Lower leg skin (tissue), 3 donors: Measurements from ENCODE around the gene IL4I1.

ENCODE experiments used
- POLR2A ChIP-seq, 2 donors: fragments of 450-650 bp; IDR thresholded peaks; one replicate each; pipeline ENCODE4 v1.6.1; 2016 to 2017; ENCODE audit warnings: antibody characterized with exemption in 2 of 2, mild to moderate bottlenecking in 1 of 2, moderate library complexity in 1 of 2
- TF ChIP-seq, protein P1 (sequence below), 3 donors: fragments of 450-650 bp; IDR thresholded peaks; one replicate each; pipeline ENCODE4 v1.5.1; 2016; ENCODE audit warnings: antibody characterized with exemption in 3 of 3, mild to moderate bottlenecking in 3 of 3, moderate library complexity in 2 of 3

DNA sequence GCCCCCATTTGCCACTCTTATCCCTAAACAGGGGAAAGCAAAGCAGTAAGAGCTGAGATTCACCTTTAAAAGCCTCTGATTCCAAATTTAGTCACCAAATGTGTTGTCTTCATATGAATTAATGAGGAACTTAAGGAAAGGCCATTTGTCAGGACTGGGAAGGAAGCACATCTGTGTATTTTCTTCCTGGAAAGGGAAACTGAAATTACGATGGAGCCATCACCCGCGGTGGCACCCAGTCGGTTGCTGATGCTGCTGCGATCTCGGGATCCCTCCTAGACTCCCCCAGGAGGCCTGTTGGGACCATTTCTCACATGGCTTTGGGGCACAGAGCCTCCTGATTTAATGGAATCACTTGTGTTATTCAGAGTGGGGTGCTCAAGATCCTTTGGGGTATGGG lies 7.4 kb upstream of the IL4I1 start:
- TF ChIP-seq, protein P1, sequence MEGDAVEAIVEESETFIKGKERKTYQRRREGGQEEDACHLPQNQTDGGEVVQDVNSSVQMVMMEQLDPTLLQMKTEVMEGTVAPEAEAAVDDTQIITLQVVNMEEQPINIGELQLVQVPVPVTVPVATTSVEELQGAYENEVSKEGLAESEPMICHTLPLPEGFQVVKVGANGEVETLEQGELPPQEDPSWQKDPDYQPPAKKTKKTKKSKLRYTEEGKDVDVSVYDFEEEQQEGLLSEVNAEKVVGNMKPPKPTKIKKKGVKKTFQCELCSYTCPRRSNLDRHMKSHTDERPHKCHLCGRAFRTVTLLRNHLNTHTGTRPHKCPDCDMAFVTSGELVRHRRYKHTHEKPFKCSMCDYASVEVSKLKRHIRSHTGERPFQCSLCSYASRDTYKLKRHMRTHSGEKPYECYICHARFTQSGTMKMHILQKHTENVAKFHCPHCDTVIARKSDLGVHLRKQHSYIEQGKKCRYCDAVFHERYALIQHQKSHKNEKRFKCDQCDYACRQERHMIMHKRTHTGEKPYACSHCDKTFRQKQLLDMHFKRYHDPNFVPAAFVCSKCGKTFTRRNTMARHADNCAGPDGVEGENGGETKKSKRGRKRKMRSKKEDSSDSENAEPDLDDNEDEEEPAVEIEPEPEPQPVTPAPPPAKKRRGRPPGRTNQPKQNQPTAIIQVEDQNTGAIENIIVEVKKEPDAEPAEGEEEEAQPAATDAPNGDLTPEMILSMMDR (IDR thresholded peaks at IDR 0.05) = no peak
- no peak for TF ChIP-seq POLR2A (IDR thresholded peaks at IDR 0.05)
